PC-3 (cell line): ENCODE measurements around the gene GAA. TPM values are rescaled to one million over a fixed set of nuclear protein-coding genes. Genes with fewer than 3 reads are reported as not detected.

Source experiments
- ATAC-seq: fragments of 200-7000 bp; cut with Tn5 transposase; 2 replicates; pipeline ENCODE4 v1.9.1; 2020; ENCODE audit warnings: mild to moderate bottlenecking, moderate library complexity
- BruUV-seq: library from RNA; stranded (reverse); fragments of 400-500 nt; replicated peaks from 2 replicates; lab custom pipeline; 2021; lab: Mats Ljungman, UMichigan
- CTCF ChIA-PET: fragments of 300-600 bp; sonication (Branson Sonifier 250); formaldehyde crosslinking; loops from one replicate; lab custom pipeline; 2022; ENCODE audit warnings: antibody characterized with exemption; lab: Charles Lee
- POLR2A ChIA-PET: fragments of 300-600 bp; sonication (Branson Sonifier 250); formaldehyde crosslinking; loops from one replicate; lab custom pipeline; 2022; ENCODE audit warnings: antibody characterized with exemption; ENCODE audit not compliant: unreplicated experiment; lab: Charles Lee
- DNase-seq: peaks from one replicate; pipeline ENCODE4 v3.0.0-alpha.2; 2015
- H2AFZ ChIP-seq: fragments of 300-600 bp; sonication (generic); 2 replicates; pipeline ENCODE4 v1.6.0; 2016; ENCODE audit warnings: antibody characterized with exemption, low read length
- H3F3A ChIP-seq: fragments of 300-600 bp; sonication (generic); one replicate; pipeline ENCODE4 v1.6.0; 2017; ENCODE audit warnings: antibody characterized with exemption, low read length, control low read depth, mild to moderate bottlenecking; ENCODE audit not compliant: unreplicated experiment
- H3K27ac ChIP-seq: fragments of 300-600 bp; sonication (generic); 2 replicates; pipeline ENCODE4 v1.5.1; 2016; ENCODE audit warnings: mild to moderate bottlenecking, low read length
- H3K27me3 ChIP-seq: fragments of 300-600 bp; sonication (generic); 2 replicates; pipeline ENCODE4 v1.6.1; 2016; ENCODE audit warnings: low read length, mixed read lengths
- H3K36me3 ChIP-seq: fragments of 300-600 bp; sonication (generic); 2 replicates; pipeline ENCODE4 v1.6.1; 2016; ENCODE audit warnings: low read depth, mixed run types, low read length, mixed read lengths
- H3K4me1 ChIP-seq: fragments of 300-600 bp; sonication (generic); 2 replicates; pipeline ENCODE4 v1.5.1; 2016; ENCODE audit warnings: low read length; ENCODE audit not compliant: insufficient read depth
- H3K4me2 ChIP-seq: fragments of 300-600 bp; sonication (generic); 2 replicates; pipeline ENCODE4 v1.6.0; 2016; ENCODE audit warnings: low read length
- H3K4me3 ChIP-seq: fragments of 300-600 bp; sonication (generic); 2 replicates; pipeline ENCODE4 v1.5.1; 2016; ENCODE audit warnings: mild to moderate bottlenecking, low read length, mixed read lengths
- H3K79me2 ChIP-seq: fragments of 300-600 bp; sonication (generic); 2 replicates; pipeline ENCODE4 v1.6.1; 2017; ENCODE audit warnings: low read length, mixed read lengths
- H3K9ac ChIP-seq: fragments of 300-600 bp; sonication (generic); 2 replicates; pipeline ENCODE4 v1.6.0; 2016; ENCODE audit warnings: mild to moderate bottlenecking, low read length
- H3K9me2 ChIP-seq: fragments of 300-600 bp; sonication (generic); replicated peaks from 2 replicates; pipeline ENCODE4 v1.6.1; 2016; ENCODE audit warnings: mixed run types, low read length, mixed read lengths
- H3K9me3 ChIP-seq: fragments of 300-600 bp; sonication (generic); 2 replicates; pipeline ENCODE4 v1.6.1; 2016; ENCODE audit warnings: low read length, mixed read lengths
- H4K20me1 ChIP-seq: fragments of 300-600 bp; sonication (generic); 2 replicates; pipeline ENCODE4 v1.6.1; 2016; ENCODE audit warnings: low read length, mixed read lengths
- EZH2 ChIP-seq: fragments of 300-600 bp; sonication (generic); IDR thresholded peaks from one replicate; pipeline ENCODE4 v1.6.1; 2017; ENCODE audit warnings: antibody characterized with exemption, mild to moderate bottlenecking, low read length; ENCODE audit not compliant: unreplicated experiment
- EZH2phosphoT487 ChIP-seq: fragments of 300-600 bp; sonication (generic); IDR thresholded peaks from 2 replicates; pipeline ENCODE4 v1.6.1; 2018; ENCODE audit warnings: mild to moderate bottlenecking, antibody characterized with exemption, low read length, borderline replicate concordance
- intact Hi-C: fragments of 100-400 bp; cut with micrococcal nuclease; formaldehyde crosslinking; loops from 2 replicates; pipeline ENCODE4 v1.9.0; 2023
- total RNA-seq: library from RNA; depleted of rRNA; stranded (reverse); fragments of >200 nt; gene quantifications from 2 replicates; pipeline ENCODE4 v1.2.3, GENCODE V29; 2014
- TF ChIP-seq, protein P1 (sequence below): fragments of 300-600 bp; sonication (generic); conservative IDR thresholded peaks from 2 replicates; pipeline ENCODE4 v1.5.1; 2017; ENCODE audit warnings: antibody characterized with exemption, low read depth, mild to moderate bottlenecking, low read length

Gene GAA
- total RNA-seq, 1 experiment from 2014 or later: 76.2 TPM

DNA sequence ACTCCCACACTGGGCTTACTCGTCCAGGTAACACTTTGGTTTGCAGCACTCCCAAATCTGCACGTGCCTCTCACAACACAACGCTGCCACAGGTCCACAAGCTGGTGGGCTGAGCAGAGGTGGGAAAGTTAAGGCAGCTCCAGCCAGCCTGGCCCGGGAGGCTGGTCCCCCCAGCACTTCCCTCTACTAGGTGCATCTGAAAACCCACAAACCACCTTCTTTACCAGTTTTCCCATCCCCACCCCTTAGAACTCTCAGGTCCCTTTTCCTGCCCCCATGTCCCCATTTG, 1.4 kb upstream of the GAA start:
- Histone ChIP-seq H3K9ac (no peak overlapping the region), H3K4me1 (peaks cover 18% of the 10 kb centered on the region), H3K79me2 (peaks cover 19% of the 10 kb centered on the region), H4K20me1 (no peaks in the 10 kb centered on the region), H3K4me3 (no peak overlapping the region), H3K4me2 (no peak overlapping the region), H3K27me3 (no peaks in the 10 kb centered on the region), H3K36me3 (no peaks in the 10 kb centered on the region), H3K27ac (no peak overlapping the region), H3F3A (no peaks in the 10 kb centered on the region), H2AFZ (no peak overlapping the region), H3K9me2 (no peaks in the 10 kb centered on the region), H3K9me3 (no peaks in the 10 kb centered on the region)
- DNase-seq (no peak), ATAC-seq (no peak)
- no TSS peak for BruUV-seq
- ChIA-PET POLR2A (no interaction called here), CTCF (no interaction called here)
- intact Hi-C loops: loop anchor here (2.0 to 5.0 kb wide), 2 partner anchors 47 to 152 kb away; partner anchors contain the start of gene EIF4A3
- TF ChIP-seq, protein P1, sequence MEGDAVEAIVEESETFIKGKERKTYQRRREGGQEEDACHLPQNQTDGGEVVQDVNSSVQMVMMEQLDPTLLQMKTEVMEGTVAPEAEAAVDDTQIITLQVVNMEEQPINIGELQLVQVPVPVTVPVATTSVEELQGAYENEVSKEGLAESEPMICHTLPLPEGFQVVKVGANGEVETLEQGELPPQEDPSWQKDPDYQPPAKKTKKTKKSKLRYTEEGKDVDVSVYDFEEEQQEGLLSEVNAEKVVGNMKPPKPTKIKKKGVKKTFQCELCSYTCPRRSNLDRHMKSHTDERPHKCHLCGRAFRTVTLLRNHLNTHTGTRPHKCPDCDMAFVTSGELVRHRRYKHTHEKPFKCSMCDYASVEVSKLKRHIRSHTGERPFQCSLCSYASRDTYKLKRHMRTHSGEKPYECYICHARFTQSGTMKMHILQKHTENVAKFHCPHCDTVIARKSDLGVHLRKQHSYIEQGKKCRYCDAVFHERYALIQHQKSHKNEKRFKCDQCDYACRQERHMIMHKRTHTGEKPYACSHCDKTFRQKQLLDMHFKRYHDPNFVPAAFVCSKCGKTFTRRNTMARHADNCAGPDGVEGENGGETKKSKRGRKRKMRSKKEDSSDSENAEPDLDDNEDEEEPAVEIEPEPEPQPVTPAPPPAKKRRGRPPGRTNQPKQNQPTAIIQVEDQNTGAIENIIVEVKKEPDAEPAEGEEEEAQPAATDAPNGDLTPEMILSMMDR: no peak
- TF ChIP-seq EZH2phosphoT487: no peak
- no peak for TF ChIP-seq EZH2

DNA sequence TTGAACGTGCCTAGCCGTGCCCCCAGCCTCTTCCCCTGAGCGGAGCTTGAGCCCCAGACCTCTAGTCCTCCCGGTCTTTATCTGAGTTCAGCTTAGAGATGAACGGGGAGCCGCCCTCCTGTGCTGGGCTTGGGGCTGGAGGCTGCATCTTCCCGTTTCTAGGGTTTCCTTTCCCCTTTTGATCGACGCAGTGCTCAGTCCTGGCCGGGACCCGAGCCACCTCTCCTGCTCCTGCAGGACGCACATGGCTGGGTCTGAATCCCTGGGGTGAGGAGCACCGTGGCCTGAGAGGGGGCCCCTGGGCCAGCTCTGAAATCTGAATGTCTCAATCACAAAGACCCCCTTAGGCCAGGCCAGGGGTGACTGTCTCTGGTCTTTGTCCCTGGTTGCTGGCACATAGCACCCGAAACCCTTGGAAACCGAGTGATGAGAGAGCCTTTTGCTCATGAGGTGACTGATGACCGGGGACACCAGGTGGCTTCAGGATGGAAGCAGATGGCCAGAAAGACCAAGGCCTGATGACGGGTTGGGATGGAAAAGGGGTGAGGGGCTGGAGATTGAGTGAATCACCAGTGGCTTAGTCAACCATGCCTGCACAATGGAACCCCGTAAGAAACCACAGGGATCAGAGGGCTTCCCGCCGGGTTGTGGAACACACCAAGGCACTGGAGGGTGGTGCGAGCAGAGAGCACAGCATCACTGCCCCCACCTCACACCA, 724 bp downstream of the GAA start:
- intact Hi-C loops: loop anchor here (1.0 to 5.0 kb wide), 3 partner anchors 45 to 150 kb away; partner anchors contain the start of gene EIF4A3
- TF ChIP-seq, protein P1: no peak
- no peak for TF ChIP-seq EZH2phosphoT487
- no peak for TF ChIP-seq EZH2
- ChIA-PET POLR2A (interaction anchor here (0.6 to 1.0 kb wide), 5 partner anchors 43 to 1098 kb away, joined by 3 to 6 read pairs (median 3); no protein-coding TSS in a partner anchor), CTCF (interaction anchor here (0.5 to 1.3 kb wide), 17 partner anchors 11 to 1115 kb away, joined by 3 to 10 read pairs (median 3); partner anchors contain the start of gene RNF213)
- Histone ChIP-seq H3K36me3 (no peaks in the 10 kb centered on the region), H2AFZ (peak overlapping the region; percentile 96), H3K4me2 (peak overlapping the region; percentile 99), H3K9ac (peak overlapping the region; percentile 89), H3K9me3 (no peaks in the 10 kb centered on the region), H3K27ac (no peak overlapping the region), H3K4me1 (peaks cover 18% of the 10 kb centered on the region), H3K79me2 (peaks cover 19% of the 10 kb centered on the region), H3K27me3 (no peaks in the 10 kb centered on the region), H4K20me1 (no peaks in the 10 kb centered on the region), H3F3A (no peaks in the 10 kb centered on the region), H3K9me2 (no peaks in the 10 kb centered on the region), H3K4me3 (peak overlapping the region; percentile 96)
- TSS peak; percentile 53 for BruUV-seq
- ATAC-seq: peak; percentile 35
- peak; percentile 29 for DNase-seq
